GM23248 (cell line): ENCODE results near the gene TMEM234. TPM values are rescaled to one million over a fixed set of nuclear protein-coding genes. Genes with fewer than 3 reads are reported as not detected.

Source experiments
- DNase-seq: peaks from one replicate; pipeline ENCODE4 v3.0.0-alpha.2; 2015
- H2AFZ ChIP-seq: fragments of 200-600 bp; sonication (generic); 2 replicates; pipeline ENCODE4 v1.6.1; 2016; ENCODE audit warnings: antibody characterized with exemption
- H3F3A ChIP-seq: fragments of 200-600 bp; sonication (generic); 2 replicates; pipeline ENCODE4 v1.6.1; 2016; ENCODE audit warnings: mild to moderate bottlenecking, antibody characterized with exemption, mixed run types; ENCODE audit not compliant: insufficient read depth
- H3K27ac ChIP-seq: fragments of 200-600 bp; sonication (generic); 2 replicates; pipeline ENCODE4 v1.5.1; 2016; ENCODE audit warnings: mild to moderate bottlenecking
- H3K27me3 ChIP-seq: fragments of 200-600 bp; sonication (generic); replicated peaks from 2 replicates; pipeline ENCODE4 v1.6.1; 2016; ENCODE audit warnings: mild to moderate bottlenecking; ENCODE audit not compliant: insufficient read depth
- H3K36me3 ChIP-seq: fragments of 200-600 bp; sonication (generic); 2 replicates; pipeline ENCODE4 v1.6.1; 2016; ENCODE audit warnings: low read depth, mild to moderate bottlenecking
- H3K4me1 ChIP-seq: fragments of 200-600 bp; sonication (generic); 2 replicates; pipeline ENCODE4 v1.6.1; 2016; ENCODE audit warnings: mild to moderate bottlenecking; ENCODE audit not compliant: insufficient read depth
- H3K4me2 ChIP-seq: fragments of 200-600 bp; sonication (generic); one replicate; pipeline ENCODE4 v1.6.1; 2016; ENCODE audit warnings: mild to moderate bottlenecking; ENCODE audit not compliant: unreplicated experiment
- H3K4me3 ChIP-seq: fragments of 200-600 bp; sonication (generic); 2 replicates; pipeline ENCODE4 v1.5.1; 2016; ENCODE audit warnings: mild to moderate bottlenecking
- H3K79me2 ChIP-seq: fragments of 200-600 bp; sonication (generic); 2 replicates; pipeline ENCODE4 v1.6.1; 2016; ENCODE audit warnings: mild to moderate bottlenecking; ENCODE audit not compliant: insufficient read depth
- H3K9ac ChIP-seq: fragments of 200-600 bp; sonication (generic); 2 replicates; pipeline ENCODE4 v1.6.1; 2016; ENCODE audit warnings: mild to moderate bottlenecking
- H3K9me2 ChIP-seq: fragments of 200-600 bp; sonication (generic); 2 replicates; pipeline ENCODE4 v1.6.1; 2016; ENCODE audit warnings: mixed run types, mild to moderate bottlenecking, moderate library complexity; ENCODE audit not compliant: insufficient read depth
- H3K9me3 ChIP-seq: fragments of 200-600 bp; sonication (generic); one replicate; pipeline ENCODE4 v1.6.1; 2017; ENCODE audit warnings: low read depth
- H4K20me1 ChIP-seq: fragments of 200-600 bp; sonication (generic); 2 replicates; pipeline ENCODE4 v1.6.0; 2016; ENCODE audit not compliant: insufficient read depth
- EZH2 ChIP-seq: fragments of 200-600 bp; sonication (generic); IDR thresholded peaks from 2 replicates; pipeline ENCODE4 v1.6.1; 2018; ENCODE audit warnings: antibody characterized with exemption, mild to moderate bottlenecking; ENCODE audit not compliant: insufficient read depth, poor library complexity, severe bottlenecking
- EZH2phosphoT487 ChIP-seq: fragments of 200-600 bp; sonication (generic); IDR thresholded peaks from 2 replicates; pipeline ENCODE4 v1.6.1; 2018; ENCODE audit warnings: antibody characterized with exemption, moderate library complexity, mild to moderate bottlenecking, low read depth; ENCODE audit not compliant: insufficient read depth
- WGBS, 2 experiments: methylation state at CpG; one replicate each; pipeline ENCODE4 v1.1.6; 2015 to 2017; ENCODE audit warnings: low lambda C conversion rate in 2 of 2, low coverage in 1 of 2; ENCODE audit errors: missing lambda C conversion rate in 2 of 2; 5-methylcytosine and 5-hydroxymethylcytosine counted together
- in situ Hi-C: fragments of 300-500 bp; cut with MboI; formaldehyde crosslinking; loops from 2 replicates; pipeline ENCODE4 v1.15.0; 2020
- polyA plus RNA-seq: library from polyadenylated mRNA; unstranded; fragments of >200 nt; fragmentation: Nextera tagmentation; extraction: Ambion mirVana; gene quantifications from 2 replicates; pipeline ENCODE4 v1.2.1, GENCODE V29; 2016
- total RNA-seq: library from RNA; depleted of rRNA; stranded (reverse); fragments of >200 nt; shearing (Covaris generic); gene quantifications from 2 replicates; pipeline ENCODE4 v1.2.3, GENCODE V29; 2014

Gene TMEM234
- total and polyA plus RNA-seq, 2 experiments from 2014 or later, result 23.5 to 26.1 TPM

DNA sequence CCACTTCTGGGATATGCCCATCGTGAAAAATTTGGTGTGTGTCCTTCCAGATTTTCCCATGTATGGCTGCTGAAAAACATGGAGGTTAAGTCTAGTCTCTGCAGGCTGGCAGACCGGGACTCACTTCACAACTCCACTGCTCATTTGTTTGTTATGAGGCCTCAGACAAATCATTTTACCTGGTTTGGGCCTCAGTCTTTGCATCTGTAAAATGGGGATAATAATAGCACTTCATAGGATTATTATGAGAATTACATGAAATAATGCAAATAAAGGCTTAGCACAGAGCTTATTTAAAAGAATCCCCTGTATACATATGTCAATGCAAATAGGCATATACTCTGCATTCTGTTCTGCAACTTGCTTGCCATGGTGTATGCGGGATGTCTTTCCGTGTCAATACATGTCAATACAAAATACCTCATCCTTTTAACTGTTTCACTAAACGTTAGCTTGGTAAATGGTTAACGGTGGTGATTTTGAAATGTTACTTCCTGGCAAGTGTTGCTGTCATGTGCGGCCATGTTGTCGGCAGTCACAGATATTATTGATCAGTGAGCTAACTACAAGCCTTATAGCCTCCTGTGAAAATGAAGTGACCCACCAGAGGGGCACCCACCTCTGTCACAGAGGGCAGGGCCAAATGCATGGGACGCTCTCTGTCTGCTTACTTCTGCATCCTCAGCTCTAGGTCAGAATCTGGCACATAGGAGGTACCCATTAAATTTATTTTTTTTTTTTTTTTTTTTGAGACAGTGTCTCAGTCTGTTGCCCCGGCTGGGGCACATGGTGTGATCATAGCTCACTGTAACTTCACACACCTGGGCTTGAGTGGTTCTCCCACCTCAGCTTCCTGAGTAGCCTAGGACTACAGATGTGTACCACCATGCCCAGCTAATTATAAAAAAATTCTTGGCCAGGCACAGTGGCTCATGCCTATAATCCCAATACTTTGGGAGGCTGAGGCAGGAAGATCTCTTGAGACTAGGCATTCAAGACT lies 33.2 kb upstream of the TMEM234 start:
- Histone ChIP-seq H3K4me3 (no peak overlapping the region), H3K9me3 (no peaks in the 10 kb centered on the region), H4K20me1 (no peaks in the 10 kb centered on the region), H3K4me2 (no peak overlapping the region), H3K36me3 (no peaks in the 10 kb centered on the region), H3K79me2 (no peaks in the 10 kb centered on the region), H3K4me1 (no peaks in the 10 kb centered on the region), H2AFZ (no peak overlapping the region), H3K9ac (no peak overlapping the region), H3K27ac (no peak overlapping the region), H3K9me2 (no peaks in the 10 kb centered on the region), H3F3A (no peaks in the 10 kb centered on the region), H3K27me3 (no peaks in the 10 kb centered on the region)
- DNase-seq, result no peak
- TF ChIP-seq EZH2 (no peak), EZH2phosphoT487 (no peak)
- WGBS, 2 experiments, result 67 to 69% methylated on average over 10 of the region's 10 CpGs
- in situ Hi-C loops, result no loop called here

DNA sequence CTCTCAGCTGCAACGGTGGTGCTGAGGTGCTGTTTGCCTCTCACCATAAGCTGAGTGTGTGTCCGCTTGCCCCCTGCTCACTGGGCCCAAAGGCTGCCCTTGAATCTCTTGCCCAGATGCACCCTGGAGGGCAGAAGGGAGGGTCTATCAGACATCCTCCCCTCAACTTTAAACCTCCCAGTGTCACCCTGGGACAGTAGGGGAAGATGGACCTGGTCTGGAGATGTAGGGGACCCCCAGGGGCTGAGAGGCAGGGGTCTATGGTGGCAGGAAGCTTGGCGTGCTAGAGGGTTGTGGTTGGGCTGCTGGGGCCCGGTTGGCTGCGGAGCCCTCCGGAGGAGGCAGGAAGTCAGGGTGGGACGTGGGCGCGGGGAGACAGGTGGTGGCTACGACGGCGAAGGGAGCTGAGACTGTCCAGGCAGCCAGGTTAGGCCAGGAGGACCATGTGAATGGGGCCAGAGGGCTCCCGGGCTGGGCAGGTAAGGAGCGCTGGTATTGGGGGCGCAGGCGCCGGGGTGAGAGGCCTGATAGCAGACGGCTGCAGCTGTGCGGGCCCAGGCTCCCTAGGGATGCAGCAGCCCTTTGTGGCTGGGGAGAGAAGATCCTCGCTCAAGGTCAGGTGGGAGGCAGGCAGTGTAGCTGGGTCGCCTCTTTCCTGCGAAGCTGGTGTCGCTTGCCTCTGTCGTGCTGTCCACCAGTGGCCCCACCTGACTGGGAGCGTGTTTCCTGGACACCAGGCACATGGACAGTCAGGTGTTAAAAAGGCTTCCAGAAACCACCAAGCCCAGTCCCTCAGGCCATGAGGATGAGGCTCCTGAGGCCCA lies 29.0 kb upstream of the TMEM234 start, which contains the start of gene LCK:
Gene LCK (plus strand): TSS at position 373 of the 824 bp plus-strand sequence. CDS start 23,065 bp downstream, outside the sequence.
- H3K36me3 ChIP-seq, result no peaks in the 10 kb centered on the region
- 0 out of 2 replicates have a peak, but pooled peaks cover 10% of the 10 kb centered on the region for H3F3A ChIP-seq
- DNase-seq, result no peak
- H3K4me3 ChIP-seq, result no peak within 1 kb of the TSS
- H3K9me2 ChIP-seq, result no peaks in the 10 kb centered on the region
- H3K27ac ChIP-seq, result no peak within 1 kb of the TSS
- no peaks in the 10 kb centered on the region for H3K27me3 ChIP-seq
- H3K4me2 ChIP-seq, result no peak within 1 kb of the TSS
- H3K9me3 ChIP-seq, result no peaks in the 10 kb centered on the region
- H3K4me1 ChIP-seq, result peaks cover 22% of the 10 kb centered on the region
- no peak for TF ChIP-seq EZH2phosphoT487
- TF ChIP-seq EZH2, result no peak
- no peaks in the 10 kb centered on the region for H4K20me1 ChIP-seq
- in situ Hi-C loops, result no loop called here
- H3K9ac ChIP-seq, result no peak within 1 kb of the TSS
- H3K79me2 ChIP-seq, result no peaks in the 10 kb centered on the region
- no peak within 1 kb of the TSS for H2AFZ ChIP-seq
- 80 to 87% methylated on average over 23 to 25 of the region's 25 CpGs for WGBS, 2 experiments

DNA sequence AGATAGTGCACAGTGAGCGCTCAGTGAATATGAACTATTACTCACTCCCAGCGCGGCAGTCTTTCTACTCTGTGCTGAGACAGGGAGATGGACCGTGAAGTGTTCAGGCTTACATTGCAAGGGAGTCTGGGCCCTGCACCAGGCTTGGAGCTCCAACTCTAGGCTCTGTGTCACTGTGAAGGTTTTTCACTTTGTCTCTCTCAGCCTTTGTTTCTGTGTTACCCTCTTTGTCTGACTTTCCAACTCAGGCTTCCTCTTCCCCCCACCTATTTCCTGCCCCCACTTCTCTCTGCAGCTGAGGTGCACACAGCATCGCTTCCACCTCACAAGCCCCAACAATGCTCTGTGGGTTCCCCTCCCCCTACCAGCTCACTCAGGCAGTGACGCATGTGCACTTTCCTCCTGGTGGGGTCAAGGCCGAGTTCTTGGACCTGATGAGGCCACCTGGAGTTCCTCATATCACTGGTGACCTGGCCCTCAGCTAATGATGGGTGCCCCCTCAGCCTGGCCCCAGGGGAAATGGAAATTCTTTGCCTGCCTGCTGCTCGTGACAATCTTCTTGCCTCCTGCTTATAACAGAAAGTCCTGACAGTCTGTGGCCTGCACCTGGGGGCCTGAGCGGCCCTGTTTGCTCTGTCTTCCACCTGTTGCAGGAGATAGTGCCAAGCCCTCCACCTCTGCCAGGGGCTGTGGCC lies 27.8 kb upstream of the TMEM234 start:
- TF ChIP-seq EZH2phosphoT487 (no peak), EZH2 (no peak)
- Histone ChIP-seq H3K9ac (no peak overlapping the region), H3K36me3 (no peaks in the 10 kb centered on the region), H3F3A (0 out of 2 replicates have a peak, but pooled peaks cover 10% of the 10 kb centered on the region), H3K9me2 (no peaks in the 10 kb centered on the region), H3K27me3 (no peaks in the 10 kb centered on the region), H3K4me3 (no peak overlapping the region), H3K4me2 (no peak overlapping the region), H3K4me1 (peaks cover 26% of the 10 kb centered on the region), H2AFZ (no peak overlapping the region), H3K79me2 (no peaks in the 10 kb centered on the region), H3K9me3 (no peaks in the 10 kb centered on the region), H4K20me1 (no peaks in the 10 kb centered on the region), H3K27ac (no peak overlapping the region)
- WGBS, 2 experiments, result 80 to 86% methylated on average over 9 of the region's 9 CpGs
- in situ Hi-C loops, result no loop called here
- no peak for DNase-seq
